HG02852 (cell line): Measurements from ENCODE around the gene DKKL1.
A peak's percentile ranks its signal among the peaks of the same experiment; 100 is the strongest.

Source experiments
- ATAC-seq: cut with Tn5 transposase; IDR thresholded peaks from one replicate; pipeline ENCODE4 v1.9.1; 2021; ENCODE audit warnings: mild to moderate bottlenecking, moderate library complexity; ENCODE audit not compliant: unreplicated experiment

Gene DKKL1

DNA sequence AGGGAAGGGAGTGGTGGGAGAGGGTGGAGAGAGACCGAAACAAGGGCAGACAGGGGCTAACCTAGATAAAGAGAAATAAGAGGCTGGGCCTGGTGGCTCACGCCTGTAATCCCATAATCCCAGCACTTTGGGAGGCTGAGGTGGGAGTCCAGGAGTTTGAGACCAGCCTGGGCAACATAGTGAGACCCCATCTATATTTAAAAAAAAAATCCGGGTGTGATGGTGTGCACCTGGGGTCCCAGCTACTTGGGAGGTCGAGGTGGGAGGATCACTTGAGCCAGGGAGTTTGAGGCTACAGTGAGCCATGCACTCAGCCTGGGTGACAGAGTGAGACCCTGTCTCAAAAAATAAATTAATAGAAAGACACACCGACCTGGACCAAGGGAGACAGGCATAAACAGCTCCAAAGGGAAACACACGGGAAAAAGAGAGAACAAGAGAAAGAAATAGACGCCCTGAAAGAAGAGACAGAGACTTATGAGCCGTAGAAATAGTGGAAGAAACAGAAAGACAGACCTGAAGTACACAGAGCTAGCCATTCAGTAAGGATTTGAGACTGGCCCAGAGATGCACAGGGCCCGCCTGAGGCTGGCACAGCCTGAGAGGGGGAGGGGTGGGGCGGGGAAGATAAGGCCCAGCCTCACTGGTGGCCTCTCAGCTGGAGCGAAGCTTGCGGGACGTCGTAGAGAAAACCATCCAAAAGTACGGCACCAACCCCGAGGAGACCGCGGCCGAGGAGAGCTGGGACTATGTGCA is 26.2 kb upstream of the DKKL1 start:
- ATAC-seq: no peak

DNA sequence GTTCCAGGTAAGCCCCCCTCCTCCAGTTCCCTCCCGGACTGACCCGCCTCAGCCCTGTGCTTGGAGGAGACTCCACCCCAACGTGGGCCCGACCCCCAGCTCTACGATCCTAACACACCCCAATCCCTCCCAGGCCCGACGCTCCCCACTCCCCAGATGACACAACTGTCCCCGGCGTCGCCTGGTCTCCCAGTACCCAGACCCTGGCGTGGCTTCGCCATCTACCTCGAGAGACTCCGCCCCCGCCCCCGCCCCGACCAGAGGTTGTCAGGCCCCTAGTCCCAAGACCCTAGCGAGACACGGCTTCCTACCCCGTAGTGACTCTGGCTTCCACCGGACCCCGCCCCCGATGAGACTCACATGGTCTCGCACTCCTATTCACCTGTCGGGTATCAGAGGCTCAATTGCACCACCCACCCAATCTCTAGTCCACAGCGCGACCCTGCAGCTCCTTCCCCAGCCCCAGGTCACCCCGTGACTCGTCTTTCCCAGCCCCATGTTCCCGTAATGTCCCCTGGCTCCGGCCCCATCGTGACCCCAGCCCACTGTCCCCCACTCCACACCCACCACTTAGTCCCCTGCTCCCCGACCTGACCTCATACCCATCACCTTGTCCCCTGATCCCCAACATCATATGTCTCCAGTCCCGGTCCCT is 25.5 kb upstream of the DKKL1 start:
- no peak for ATAC-seq

DNA sequence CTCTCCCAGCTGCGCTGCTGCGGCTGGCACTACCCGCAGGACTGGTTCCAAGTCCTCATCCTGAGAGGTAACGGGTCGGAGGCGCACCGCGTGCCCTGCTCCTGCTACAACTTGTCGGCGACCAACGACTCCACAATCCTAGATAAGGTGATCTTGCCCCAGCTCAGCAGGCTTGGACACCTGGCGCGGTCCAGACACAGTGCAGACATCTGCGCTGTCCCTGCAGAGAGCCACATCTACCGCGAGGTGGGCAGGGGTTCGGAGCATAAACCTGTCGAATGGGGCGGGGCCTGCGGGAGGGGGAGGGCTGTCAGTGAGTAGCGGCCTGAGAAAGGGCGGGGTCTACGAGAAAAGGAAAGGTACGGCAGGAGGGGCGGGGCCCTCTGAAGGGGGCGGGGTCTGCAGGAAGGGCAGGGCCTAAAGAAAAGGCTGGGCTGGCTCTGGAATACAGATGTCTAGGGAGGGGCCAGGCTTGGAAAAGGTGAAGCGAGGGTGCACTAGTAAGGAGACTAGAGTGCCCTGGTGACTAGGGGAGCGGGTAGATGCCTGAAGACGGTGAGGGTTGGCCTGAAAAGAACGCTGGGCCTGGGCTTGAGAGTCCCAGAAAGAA is 24.9 kb upstream of the DKKL1 start:
- no peak for ATAC-seq

DNA sequence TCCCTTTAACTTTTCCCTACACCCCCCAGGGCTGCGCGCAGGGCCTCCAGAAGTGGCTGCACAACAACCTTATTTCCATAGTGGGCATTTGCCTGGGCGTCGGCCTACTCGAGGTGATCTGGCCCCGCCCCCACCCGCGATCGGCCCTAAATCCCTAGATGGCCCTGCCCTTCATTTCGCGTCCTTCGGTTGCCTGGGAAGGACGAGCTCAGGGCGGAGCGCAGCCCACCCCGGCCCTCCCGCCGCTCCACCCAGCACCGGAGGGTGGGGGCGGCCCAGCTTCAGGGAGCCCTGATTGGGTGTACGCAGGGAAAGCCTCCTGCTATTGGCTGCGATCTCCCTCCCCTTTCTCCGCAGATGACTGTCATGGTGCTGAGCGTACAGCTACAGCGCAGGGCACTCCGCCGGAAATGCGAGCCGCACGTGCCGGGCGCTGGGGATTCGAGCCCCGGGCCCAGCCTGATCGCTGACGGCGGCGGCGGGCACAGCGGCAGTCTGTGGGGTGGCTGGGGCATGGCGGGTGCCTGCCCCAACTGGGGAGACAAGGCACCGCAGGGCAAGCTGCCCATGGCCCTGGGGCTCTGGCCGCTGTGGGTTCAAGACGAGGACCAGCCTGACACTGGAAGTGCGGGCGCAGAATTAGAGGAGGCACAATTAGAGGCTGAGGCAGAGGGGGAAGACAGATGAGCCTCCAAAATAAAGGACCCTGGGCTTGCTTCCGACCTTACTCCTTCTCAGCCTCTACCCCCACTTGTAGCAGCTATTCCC is 24.2 kb upstream of the DKKL1 start:
- no peak for ATAC-seq

DNA sequence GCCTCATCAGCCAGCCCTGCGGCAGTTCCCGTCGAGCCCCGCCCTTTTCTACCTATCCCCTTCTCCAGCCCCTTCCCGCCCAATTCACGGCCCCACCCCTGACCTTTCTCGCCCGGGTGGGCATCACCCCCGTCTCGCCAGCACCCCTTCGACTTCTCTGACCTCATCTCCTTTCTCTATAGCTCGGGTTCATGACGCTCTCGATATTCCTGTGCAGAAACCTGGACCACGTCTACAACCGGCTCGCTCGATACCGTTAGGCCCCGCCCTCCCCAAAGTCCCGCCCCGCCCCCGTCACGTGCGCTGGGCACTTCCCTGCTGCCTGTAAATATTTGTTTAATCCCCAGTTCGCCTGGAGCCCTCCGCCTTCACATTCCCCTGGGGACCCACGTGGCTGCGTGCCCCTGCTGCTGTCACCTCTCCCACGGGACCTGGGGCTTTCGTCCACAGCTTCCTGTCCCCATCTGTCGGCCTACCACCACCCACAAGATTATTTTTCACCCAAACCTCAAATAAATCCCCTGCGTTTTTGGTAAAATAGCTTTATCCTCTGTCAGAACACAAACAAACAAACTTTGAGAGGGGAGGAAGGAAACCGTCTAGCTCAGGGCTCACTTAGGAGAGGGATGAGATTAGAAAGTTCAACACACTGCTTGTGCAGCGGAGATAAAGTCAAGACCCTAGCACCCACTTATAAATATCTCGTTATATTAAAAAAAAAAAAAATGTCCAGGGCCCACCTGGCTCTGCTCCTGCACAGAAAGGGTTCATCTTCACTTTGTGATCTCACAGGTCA is 23.4 kb upstream of the DKKL1 start:
- ATAC-seq: peak; percentile 56

DNA sequence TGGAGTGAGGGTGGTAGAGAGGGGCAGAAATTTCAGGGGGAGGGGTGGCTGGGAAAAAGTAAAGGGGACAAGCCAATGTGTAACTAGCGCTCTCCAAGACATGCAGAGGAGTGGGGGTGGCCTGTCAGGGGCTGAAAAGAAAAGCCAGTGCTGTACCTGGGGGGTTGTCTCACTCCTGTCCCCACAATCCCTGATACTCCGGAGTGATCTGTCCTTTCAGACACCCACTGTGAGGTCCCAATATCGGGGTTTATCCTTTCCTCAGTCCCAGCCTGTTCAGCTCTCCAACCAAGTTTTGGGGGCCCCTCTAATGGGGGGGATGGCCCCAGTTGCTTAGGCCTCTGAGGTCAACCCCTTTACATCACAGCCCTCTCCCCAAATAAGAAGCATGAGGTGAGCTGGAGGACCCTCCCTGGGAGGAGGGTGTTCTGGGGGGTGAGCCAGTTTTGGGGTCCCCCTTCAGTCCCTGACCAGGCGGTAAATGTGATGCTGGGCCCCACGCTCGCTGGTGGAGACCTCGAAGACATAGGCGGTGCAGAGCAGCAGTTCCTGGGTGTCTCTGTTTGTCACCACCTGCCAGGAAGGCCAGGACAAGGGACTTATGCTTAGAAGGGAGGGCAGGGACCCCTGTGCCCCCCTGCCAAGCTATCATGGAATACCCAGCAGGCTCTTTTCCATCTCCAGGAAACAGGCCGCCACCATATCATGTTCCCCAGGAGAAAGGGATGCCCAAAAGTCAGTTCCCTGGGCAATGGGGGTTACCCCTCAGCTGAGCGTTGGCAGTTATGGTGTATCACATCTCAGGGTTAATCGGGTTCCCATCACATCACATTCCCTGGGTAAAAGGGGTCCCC is 22.6 kb upstream of the DKKL1 start:
- no peak for ATAC-seq

DNA sequence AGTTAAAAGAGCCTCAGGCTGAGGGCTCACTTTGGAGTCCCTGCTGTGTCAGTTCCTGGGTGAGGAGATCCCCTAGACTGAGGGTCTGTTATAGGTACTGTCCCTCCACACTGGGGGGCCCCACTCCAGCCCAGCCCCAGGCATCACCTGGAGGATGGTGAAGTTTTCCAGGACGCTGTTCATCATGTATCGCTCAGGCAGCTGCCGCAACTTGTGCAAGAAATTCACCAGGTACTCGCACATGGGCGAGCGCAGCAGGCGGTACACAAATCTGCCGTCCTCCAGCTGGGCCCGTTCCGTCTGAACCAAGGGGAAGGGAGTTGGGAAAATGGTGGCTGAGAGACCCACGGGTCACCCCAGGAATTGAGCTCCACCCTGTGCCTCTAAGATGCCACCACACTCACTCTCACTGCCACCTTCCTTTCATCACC is 21.4 kb upstream of the DKKL1 start:
- ATAC-seq: no peak

DNA sequence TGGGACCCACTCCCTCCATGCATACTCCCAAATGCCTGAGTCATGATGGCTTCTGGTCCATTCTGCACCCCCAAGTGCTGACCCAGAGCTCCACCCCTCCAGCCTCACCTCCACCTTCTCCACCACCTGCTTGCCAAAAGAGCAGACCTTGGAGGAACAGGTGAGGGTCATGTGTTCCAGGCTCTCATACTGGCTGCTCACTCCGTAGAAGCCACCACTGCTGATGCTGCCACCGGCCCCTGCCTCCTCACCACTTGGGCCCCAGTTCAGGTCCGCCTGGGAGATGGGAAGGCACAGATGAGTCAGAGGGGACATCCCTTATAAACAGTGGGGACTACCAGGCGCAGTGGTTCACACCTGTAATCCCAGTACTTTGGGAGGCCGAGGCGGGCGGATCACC is 20.6 kb upstream of the DKKL1 start:
- no peak for ATAC-seq

DNA sequence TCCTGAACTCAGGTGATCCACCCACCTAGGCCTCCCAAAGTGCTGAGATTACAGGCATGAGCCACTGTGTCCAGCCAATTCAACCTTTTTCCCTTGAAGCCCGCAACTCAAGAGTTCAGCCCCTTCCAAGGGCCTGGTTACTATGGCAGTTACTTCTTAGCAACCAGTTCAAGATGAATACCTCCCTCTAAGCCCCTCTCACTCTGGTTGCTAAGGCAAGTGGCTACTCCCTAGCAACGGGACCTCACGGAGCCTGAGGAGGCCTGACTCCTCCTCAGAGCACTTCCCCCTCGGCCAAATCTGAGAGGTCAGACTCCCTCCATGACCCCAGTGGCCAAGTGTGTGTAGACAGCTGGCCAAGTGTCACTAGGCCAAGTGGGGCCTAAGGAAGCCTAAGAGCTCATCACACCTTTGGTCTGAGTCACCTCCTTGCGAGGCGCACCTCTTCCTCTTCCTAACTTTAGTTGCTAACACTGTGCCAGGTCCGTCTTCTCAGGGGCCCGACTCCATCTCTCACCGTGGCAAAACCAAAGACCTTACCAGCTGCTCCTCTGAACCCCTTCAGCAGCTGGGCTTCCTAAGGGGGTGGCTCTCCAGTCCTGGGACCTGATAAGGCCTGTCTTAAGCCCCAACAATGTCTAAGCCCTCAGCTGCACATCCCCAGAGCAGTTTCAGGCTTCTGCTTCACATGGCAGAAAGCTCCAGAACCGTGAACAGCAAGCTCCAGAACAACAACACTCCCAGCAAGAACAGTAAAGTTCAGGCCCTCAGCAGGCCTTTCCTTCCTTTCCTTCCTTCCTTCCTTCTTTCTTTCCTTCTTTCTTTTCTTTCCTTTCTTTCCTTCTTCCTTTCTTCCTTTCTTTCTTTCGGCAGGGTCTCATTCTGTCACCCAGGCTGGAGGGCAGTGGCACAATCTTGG is 18.9 kb upstream of the DKKL1 start:
- no peak for ATAC-seq

DNA sequence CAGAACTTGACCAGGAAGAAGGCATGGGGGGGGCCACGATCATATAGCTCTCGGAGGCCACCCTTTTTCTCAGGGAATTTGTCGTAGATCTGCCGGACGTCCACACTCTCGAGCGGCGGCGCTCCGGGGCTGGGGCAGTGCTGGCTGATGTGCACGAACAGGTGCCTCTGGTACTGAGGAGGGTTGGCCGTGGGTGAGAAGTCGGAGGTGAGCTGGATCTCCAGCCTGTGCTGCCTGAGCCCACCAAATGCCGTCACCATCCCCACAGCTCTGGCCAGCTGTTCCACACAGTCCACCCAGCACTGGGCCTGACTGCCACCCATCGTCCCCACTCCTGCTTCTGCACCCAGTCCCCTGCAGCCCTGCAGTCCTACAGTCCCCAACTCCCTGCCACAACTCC is 16.5 kb upstream of the DKKL1 start:
- no peak for ATAC-seq

DNA sequence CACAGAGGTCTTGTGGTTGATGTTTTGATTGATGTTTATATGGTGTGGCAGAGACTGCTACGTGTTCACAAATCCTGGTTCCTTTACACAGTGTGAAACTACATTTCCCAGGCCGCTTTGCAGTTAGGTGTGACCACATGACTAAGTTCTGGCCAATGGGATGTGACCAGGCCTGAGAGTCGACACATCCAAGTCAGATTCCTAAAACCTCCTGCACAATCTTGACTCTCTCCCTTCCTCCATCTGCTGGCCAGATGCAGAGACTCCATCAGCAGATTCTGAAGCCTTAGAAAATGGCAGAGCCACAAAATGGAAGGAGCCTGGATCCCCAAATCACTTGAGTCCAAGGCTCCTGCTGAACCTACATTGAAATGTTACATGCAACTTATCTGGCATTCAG is 15.8 kb upstream of the DKKL1 start:
- ATAC-seq: no peak

DNA sequence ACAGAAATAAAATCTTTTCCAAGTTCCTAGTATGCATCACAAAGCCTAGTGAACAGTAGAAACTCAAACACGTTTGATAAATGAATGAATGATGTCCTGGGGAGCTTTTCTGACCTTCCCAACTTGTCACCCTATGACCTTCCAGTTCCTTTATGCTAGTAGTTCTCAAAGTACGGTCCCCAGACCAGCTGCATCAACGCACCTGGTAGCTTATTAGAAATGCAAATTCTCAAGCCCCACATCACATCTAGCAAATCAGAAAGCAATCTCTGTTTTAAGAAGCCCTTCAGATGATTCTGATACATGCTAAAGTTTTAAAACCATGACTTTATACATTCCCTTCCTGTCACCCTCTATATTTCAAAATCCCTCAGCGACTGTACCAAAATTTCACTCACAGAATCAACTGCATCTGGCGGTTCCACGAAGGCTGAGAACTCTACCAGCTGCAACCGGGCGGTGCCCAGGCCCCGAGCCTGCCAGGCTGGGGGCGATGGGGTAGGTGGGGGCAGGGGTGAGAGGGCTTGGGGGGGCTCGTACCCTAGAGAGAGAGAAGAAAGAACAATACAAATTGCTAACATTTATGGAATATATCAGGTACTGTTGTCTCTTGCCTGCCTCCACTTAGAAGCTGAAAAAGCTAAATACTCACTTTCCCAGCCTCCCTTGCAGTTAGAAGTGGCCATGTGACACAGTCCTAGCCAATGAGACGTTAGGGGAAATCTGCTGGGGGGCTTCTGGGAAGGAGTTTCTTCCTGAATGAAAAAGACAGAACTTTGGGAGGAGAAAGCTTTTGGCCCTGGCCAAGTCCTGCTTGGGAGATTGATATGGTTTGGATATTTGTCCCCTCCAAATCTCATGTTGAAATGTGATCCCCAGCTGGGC is 15.1 kb upstream of the DKKL1 start:
- no peak for ATAC-seq

DNA sequence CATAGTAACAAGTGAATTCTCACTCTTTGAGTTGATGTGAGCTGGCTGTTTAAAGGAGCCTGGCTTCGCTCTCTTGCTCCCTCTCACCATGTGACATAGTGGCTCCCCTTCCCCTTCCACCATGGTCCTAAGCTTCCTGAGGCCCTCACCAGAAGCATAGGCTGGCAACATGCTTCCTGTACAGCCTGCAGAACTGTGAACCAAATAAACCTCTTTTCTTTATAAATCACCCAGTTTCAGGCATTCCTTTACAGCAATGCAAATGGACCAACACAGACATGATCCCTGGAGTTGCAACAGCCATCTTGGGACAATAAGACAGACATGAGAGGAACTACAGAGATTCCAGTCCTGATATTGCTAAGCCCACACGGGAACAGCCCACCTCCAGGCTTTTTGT is 14.1 kb upstream of the DKKL1 start:
- ATAC-seq: no peak

DNA sequence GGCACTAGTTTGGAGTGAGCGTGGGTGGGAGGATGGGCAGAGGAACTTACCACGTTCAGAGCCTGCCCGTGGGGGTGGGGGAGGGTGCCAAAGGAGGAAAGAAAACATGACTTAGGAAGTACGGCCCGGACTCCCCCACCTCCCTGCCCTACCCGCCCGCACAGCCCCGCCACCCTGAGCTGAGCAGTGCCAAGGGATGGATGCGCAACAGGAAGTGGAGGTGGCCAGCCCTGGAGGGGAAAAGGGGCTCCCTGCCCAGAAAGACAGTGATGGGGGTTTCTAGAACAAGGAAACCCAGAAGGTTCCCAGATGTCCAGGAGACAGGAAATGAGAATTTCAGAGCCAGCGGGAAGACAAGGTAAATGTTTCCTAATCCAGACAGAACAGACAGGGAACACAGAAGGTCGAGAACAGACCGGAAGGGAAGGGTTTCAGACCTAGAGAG is 7.7 kb upstream of the DKKL1 start:
- ATAC-seq: no peak

DNA sequence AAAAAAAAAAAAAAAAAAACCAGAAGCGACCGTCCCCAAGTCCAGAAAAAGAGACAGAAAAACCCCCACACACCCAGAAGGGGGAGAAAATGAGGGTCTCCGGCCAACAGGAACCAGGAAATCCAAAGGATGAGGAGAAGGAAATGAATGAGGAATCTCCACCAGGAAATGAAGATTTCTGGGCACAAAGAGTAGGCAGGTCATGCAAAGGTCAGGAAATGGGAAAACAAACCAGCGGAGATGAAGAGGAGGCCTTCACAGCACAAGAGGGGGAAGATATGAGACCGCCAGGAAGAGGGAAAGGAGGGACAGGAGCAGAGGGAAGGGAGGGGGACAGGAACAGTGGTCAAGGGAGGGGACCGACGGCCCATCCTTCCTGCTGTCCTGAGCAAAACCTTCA is 7.3 kb upstream of the DKKL1 start:
- no peak for ATAC-seq

DNA sequence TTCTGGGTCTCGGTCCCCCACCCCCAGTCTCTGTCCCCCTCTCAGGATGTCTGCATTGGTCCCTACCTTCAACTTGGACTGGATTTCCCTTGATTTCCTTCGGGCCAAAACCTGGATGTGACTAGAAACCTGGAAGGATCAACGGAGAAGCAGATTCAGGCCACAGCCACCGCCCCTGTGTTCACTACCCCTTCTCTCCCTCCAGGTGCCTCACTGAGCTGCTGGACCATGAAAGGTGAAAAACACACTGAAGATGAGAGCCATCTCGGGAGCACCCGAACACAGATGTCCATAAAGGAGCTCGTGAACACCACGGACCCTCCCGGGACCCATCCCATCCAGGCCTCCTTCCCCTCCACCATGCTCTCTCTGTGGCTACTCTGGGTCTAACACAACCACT is 6.5 kb upstream of the DKKL1 start:
- ATAC-seq: no peak
